Ascending aorta (tissue), 2 donors: ENCODE results near the gene ZBED2. TPM values are rescaled to one million over a fixed set of nuclear protein-coding genes. Genes with fewer than 3 reads are reported as not detected.

ENCODE experiments used
- DNase-seq, 2 donors: peaks; one replicate each; pipeline ENCODE4 v3.0.0-alpha.2; 2019; ENCODE audit warnings: low spot score in 2 of 2
- H3K27ac ChIP-seq, 2 donors: fragments of 200-600 bp; sonication (generic); one replicate each; pipeline ENCODE4 v1.5.1; 2016 to 2017; ENCODE audit warnings: mild to moderate bottlenecking in 1 of 2
- H3K27me3 ChIP-seq: fragments of 200-600 bp; sonication (generic); one replicate; pipeline ENCODE4 v1.5.1; 2017
- H3K36me3 ChIP-seq, 2 donors: fragments of 200-600 bp; sonication (generic); one replicate each; pipeline ENCODE4 v1.5.1; 2016
- H3K4me1 ChIP-seq, 2 donors: fragments of 200-600 bp; sonication (generic); one replicate each; pipeline ENCODE4 v1.5.1; 2016 to 2017; ENCODE audit warnings: mild to moderate bottlenecking in 1 of 2
- H3K4me3 ChIP-seq, 2 donors: fragments of 200-600 bp; sonication (generic); one replicate each; pipeline ENCODE4 v1.5.1; 2016 to 2017; ENCODE audit warnings: mild to moderate bottlenecking in 1 of 2
- H3K9me3 ChIP-seq, 2 donors: fragments of 200-600 bp; sonication (generic); one replicate each; pipeline ENCODE4 v1.5.1; 2016
- intact Hi-C: fragments of 100-400 bp; cut with DNase I; formaldehyde crosslinking; loops from one replicate; pipeline ENCODE4 v1.15.1; 2023
- total RNA-seq: library from RNA; depleted of rRNA; stranded (reverse); fragments of >200 nt; gene quantifications from one replicate; pipeline ENCODE4 v1.1.0, GENCODE V29; 2016
- TF ChIP-seq, protein P1 (sequence below), 3 experiments: fragments of 200-600 bp in 2 of 3; fragments of 450-650 bp in 1 of 3; sonication (generic) in 2 of 3; IDR thresholded peaks; one replicate each; pipeline ENCODE4 v1.5.1; 2016 to 2019; ENCODE audit warnings: antibody characterized with exemption in 3 of 3, mild to moderate bottlenecking in 1 of 3, moderate library complexity in 1 of 3

Gene ZBED2
- total RNA-seq, 1 donor from 2014 or later = 1.4 TPM

DNA sequence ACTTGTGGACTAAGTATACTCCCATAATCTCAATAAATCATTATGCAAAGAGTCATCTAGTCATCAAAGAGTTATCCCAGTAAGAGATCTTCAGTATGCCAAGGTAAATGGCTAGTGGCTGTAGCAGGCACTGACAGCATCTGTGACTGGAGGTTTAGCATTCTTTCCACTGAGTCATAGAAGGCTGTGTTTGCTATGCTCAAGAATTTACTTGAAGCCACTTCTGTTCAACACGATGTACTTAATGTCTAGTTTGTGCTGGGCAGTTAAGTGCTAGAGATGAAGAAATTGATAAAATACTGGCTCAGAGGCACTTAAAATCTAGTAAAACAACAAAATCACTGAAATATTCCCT is 13.0 kb downstream of the ZBED2 start:
- Histone ChIP-seq H3K4me3 (no peak overlapping the region), H3K36me3 (no peaks in the 10 kb centered on the region), H3K9me3 (no peaks in the 10 kb centered on the region), H3K27me3 (no peaks in the 10 kb centered on the region), H3K4me1 (peaks cover 0 to 2% of the 10 kb centered on the region in 2 donors), H3K27ac (no peak overlapping the region)
- intact Hi-C loops = no loop called here
- DNase-seq = no peak
- TF ChIP-seq, protein P1, sequence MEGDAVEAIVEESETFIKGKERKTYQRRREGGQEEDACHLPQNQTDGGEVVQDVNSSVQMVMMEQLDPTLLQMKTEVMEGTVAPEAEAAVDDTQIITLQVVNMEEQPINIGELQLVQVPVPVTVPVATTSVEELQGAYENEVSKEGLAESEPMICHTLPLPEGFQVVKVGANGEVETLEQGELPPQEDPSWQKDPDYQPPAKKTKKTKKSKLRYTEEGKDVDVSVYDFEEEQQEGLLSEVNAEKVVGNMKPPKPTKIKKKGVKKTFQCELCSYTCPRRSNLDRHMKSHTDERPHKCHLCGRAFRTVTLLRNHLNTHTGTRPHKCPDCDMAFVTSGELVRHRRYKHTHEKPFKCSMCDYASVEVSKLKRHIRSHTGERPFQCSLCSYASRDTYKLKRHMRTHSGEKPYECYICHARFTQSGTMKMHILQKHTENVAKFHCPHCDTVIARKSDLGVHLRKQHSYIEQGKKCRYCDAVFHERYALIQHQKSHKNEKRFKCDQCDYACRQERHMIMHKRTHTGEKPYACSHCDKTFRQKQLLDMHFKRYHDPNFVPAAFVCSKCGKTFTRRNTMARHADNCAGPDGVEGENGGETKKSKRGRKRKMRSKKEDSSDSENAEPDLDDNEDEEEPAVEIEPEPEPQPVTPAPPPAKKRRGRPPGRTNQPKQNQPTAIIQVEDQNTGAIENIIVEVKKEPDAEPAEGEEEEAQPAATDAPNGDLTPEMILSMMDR (IDR thresholded peaks at IDR 0.05) = no peak

DNA sequence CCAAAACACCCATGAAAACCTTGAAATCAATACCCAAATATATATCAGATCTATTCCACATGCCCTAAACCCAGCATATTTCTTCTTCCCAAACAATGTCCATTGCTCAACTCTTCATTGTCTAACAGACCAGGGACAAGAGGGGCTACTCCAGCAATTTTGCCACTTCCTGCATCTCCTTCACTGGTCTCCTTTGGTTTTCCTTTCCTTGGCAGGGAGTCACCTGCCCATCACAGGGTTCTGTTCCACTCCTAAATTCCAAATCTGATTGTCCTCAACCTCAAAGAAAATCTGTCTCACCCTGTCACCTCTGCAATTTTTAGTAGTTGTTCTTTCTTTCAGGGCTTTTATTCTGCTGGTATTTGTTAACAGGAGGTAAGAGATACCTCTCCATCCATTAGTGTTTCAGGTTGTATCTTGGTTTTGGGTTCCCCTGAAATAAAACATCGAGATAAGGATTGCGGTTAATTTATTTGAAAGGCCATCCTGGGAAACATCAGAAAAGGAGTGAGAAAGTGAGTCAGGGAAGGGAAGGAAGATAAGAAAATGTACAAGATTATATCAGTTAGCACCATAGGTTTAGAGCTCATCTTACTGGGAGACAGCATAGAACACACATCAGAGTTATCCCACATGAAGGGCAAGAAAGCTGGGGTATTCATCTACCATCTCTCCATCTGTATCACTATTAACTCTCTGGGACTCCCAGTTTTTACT is 13.6 kb downstream of the ZBED2 start:
- TF ChIP-seq, protein P1 (IDR thresholded peaks at IDR 0.05) = no peak
- Histone ChIP-seq H3K36me3 (no peaks in the 10 kb centered on the region), H3K27ac (no peak overlapping the region), H3K27me3 (no peaks in the 10 kb centered on the region), H3K4me1 (peaks cover 0 to 2% of the 10 kb centered on the region in 2 donors), H3K4me3 (no peak overlapping the region), H3K9me3 (no peaks in the 10 kb centered on the region)
- DNase-seq = no peak
- intact Hi-C loops = no loop called here

DNA sequence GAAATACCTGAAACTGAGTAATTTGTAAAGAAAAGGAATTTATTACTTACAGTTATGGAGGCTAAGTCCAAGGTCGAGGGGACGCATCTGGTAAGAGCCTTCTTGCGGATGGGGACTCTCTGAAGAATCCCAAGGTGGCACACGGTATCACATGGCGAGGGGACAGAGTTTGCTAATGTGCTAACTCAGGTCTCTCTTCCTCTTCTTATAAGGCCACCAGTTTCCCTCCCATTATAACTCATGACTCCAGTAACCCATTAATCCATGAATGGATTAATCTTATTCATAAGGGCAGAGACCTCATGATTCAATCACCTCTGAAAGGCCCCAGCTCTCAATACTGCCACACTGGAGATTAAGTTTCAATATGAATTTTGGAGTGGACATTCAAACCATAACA is 15.7 kb downstream of the ZBED2 start:
- DNase-seq = no peak
- no peaks in the 10 kb centered on the region for H3K36me3 ChIP-seq
- TF ChIP-seq, protein P1 (IDR thresholded peaks at IDR 0.05) = no peak
- no peak overlapping the region for H3K4me3 ChIP-seq
- H3K27ac ChIP-seq = no peak overlapping the region
- intact Hi-C loops = no loop called here
- H3K4me1 ChIP-seq = peaks cover 0 to 2% of the 10 kb centered on the region in 2 donors
- no peaks in the 10 kb centered on the region for H3K9me3 ChIP-seq
- H3K27me3 ChIP-seq = no peaks in the 10 kb centered on the region

DNA sequence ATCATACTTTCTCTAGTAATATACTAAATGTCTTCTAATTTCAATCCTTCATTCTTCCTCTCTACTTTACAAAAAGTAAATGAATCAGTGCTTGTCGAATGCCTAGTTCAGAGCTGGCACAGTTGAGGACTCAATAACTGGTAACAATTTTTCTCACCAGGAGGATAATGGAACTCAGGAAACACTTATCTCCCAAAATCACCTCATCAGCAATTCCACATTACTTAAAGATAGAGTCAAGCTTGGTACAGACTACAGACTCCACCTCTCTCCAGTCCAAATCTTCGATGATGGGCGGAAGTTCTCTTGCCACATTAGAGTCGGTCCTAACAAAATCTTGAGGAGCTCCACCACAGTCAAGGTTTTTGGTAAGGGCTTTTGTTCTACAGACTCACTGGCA is 16.3 kb downstream of the ZBED2 start:
- Histone ChIP-seq H3K4me3 (no peak overlapping the region), H3K9me3 (no peaks in the 10 kb centered on the region), H3K27ac (no peak overlapping the region), H3K36me3 (no peaks in the 10 kb centered on the region), H3K27me3 (no peaks in the 10 kb centered on the region), H3K4me1 (peaks cover 0 to 2% of the 10 kb centered on the region in 2 donors)
- no peak for DNase-seq
- intact Hi-C loops = no loop called here
- TF ChIP-seq, protein P1 (IDR thresholded peaks at IDR 0.05) = no peak

DNA sequence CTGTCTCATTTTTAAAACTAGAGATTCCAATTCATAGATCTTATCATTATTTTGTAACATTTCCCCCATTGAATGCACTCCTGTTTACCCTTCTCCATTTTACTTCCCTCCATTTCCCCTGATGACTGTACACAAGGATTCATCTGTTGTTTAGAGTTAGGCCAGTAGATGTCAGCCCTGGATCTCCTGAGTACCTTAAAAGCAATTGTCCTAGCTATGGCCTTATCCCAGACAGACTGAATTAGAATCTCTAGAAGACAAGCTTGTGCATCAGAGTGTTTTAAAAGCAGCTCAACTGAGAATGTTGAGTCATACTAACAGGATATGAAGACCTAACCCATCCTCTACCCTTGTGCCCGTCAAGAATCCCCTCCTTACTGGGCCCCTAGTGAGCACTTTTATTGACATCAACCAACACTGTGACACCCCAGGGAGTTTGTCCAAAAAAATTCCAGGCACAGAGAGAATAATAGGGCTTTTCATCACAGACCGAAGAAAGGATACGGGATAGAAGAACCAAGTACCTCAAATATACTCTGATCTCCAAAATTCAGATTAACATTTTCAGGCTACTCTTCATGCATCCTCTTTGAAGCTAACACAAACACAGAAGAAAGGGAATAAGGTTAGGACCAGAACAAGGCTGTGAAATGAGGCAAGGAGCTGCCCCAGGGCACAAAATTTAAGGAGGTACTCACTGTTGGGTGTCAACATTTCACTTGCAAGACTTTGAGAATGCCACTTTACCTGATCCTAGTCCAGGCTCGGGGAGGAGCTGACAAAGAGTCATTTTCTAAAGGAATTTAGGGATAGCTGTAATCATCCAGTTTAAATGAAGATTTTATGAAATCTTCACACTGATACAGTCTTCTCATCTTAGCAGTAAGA is 17.1 kb downstream of the ZBED2 start:
- no peak overlapping the region for H3K4me3 ChIP-seq
- no peaks in the 10 kb centered on the region for H3K36me3 ChIP-seq
- peaks cover 0 to 2% of the 10 kb centered on the region in 2 donors for H3K4me1 ChIP-seq
- no peaks in the 10 kb centered on the region for H3K27me3 ChIP-seq
- DNase-seq = no peak
- TF ChIP-seq, protein P1 (IDR thresholded peaks at IDR 0.05) = no peak
- intact Hi-C loops = no loop called here
- no peak overlapping the region for H3K27ac ChIP-seq
- H3K9me3 ChIP-seq = no peaks in the 10 kb centered on the region
